ENCODE measurements around the gene TBC1D21.

The TBC1D21 gene

GRCh38 chr15:73843787-73844186, 29.6 kb upstream of the TBC1D21 start:
- ATAC-seq, result no peak
- no peak for TF ChIP-seq POU6F1 (CRISPR knock-in tag; IDR thresholded peaks at IDR 0.05; ENCODE audit: borderline replicate concordance, low read depth)

- no peak for TF ChIP-seq PPARA (CRISPR knock-in tag; IDR thresholded peaks at IDR 0.05; ENCODE audit: borderline replicate concordance)
- no peak for TF ChIP-seq POU6F1 (CRISPR knock-in tag; IDR thresholded peaks at IDR 0.05; ENCODE audit: borderline replicate concordance, low read depth)
- no peak for TF ChIP-seq TCF4 (CRISPR knock-in tag; IDR thresholded peaks at IDR 0.05; ENCODE audit: borderline replicate concordance)
- no peak for TF ChIP-seq OSR1 (CRISPR knock-in tag; IDR thresholded peaks at IDR 0.05)
- TF ChIP-seq TSHZ2 (CRISPR knock-in tag; IDR thresholded peaks at IDR 0.05), result no peak
- TF ChIP-seq ISL1 (CRISPR knock-in tag; IDR thresholded peaks at IDR 0.05), result no peak
- no peak for TF ChIP-seq ARNTL (CRISPR knock-in tag; IDR thresholded peaks at IDR 0.05; ENCODE audit: borderline replicate concordance, low read depth)
- no peak for TF ChIP-seq ESRRG (CRISPR knock-in tag; IDR thresholded peaks at IDR 0.05)
- TF ChIP-seq CSDC2 (CRISPR knock-in tag; IDR thresholded peaks at IDR 0.05), result no peak
- TF ChIP-seq ZFP3 (CRISPR knock-in tag; IDR thresholded peaks at IDR 0.05), result no peak
- TF ChIP-seq CSRNP3 (CRISPR knock-in tag; IDR thresholded peaks at IDR 0.05), result no peak
- no peak for TF ChIP-seq ZNF565 (CRISPR knock-in tag; conservative IDR thresholded peaks at IDR 0.05; ENCODE audit: low read depth)
- no peak for TF ChIP-seq GLIS3 (CRISPR knock-in tag; IDR thresholded peaks at IDR 0.05)
- no peak for TF ChIP-seq TOX (CRISPR knock-in tag; IDR thresholded peaks at IDR 0.05; ENCODE audit: borderline replicate concordance)
- no peak for TF ChIP-seq RARB (CRISPR knock-in tag; IDR thresholded peaks at IDR 0.05)
- no peak for ATAC-seq
These were observed 29.0 kb upstream of the TBC1D21 start for GRCh38 chr15:73844356-73844755.

GRCh38 chr15:73845507-73845906, 27.9 kb upstream of the TBC1D21 start:
- ATAC-seq, result no peak
- no peak for TF ChIP-seq ZNF70 (CRISPR knock-in tag; IDR thresholded peaks at IDR 0.05)
- TF ChIP-seq CSRNP3 (CRISPR knock-in tag; IDR thresholded peaks at IDR 0.05), result no peak
- no peak for TF ChIP-seq ZC3H10 (CRISPR knock-in tag; IDR thresholded peaks at IDR 0.05)
- no peak for TF ChIP-seq ZFP3 (CRISPR knock-in tag; IDR thresholded peaks at IDR 0.05)
- no peak for TF ChIP-seq CSDC2 (CRISPR knock-in tag; IDR thresholded peaks at IDR 0.05)
- TF ChIP-seq ZNF565 (CRISPR knock-in tag; conservative IDR thresholded peaks at IDR 0.05; ENCODE audit: low read depth), result no peak
- no peak for TF ChIP-seq TCF4 (CRISPR knock-in tag; IDR thresholded peaks at IDR 0.05; ENCODE audit: borderline replicate concordance)
- TF ChIP-seq POU6F1 (CRISPR knock-in tag; IDR thresholded peaks at IDR 0.05; ENCODE audit: borderline replicate concordance, low read depth), result no peak
- no peak for TF ChIP-seq TSHZ2 (CRISPR knock-in tag; IDR thresholded peaks at IDR 0.05)
- TF ChIP-seq ESRRG (CRISPR knock-in tag; IDR thresholded peaks at IDR 0.05), result no peak
- TF ChIP-seq ISL1 (CRISPR knock-in tag; IDR thresholded peaks at IDR 0.05), result no peak
- TF ChIP-seq CREB5 (CRISPR knock-in tag; IDR thresholded peaks at IDR 0.05; ENCODE audit: low read depth), result no peak
- TF ChIP-seq RARB (CRISPR knock-in tag; IDR thresholded peaks at IDR 0.05), result no peak
- TF ChIP-seq SNAI2 (CRISPR knock-in tag; IDR thresholded peaks at IDR 0.05), result no peak

Measured in SK-N-SH treated with all-trans-retinoic acid at 6 μM for 48 hours (cell line).